Central memory CD8-positive, alpha-beta T cell (primary cell): Measurements from ENCODE around the gene DIPK1A.
"Not testable (repeated sequence)": the region's sequence is repeated elsewhere in the genome, so short reads cannot be mapped to it uniquely, and the experiment has no call there.

Source experiments
- ATAC-seq: fragments of 150-1000 bp; cut with Tn5 transposase; replicated peaks from 2 replicates; pipeline ENCODE4 v1.10.0; 2022; ENCODE audit warnings: mild to moderate bottlenecking, moderate FRiP score, moderate number of reproducible peaks; ENCODE audit not compliant: poor library complexity, severe bottlenecking; ENCODE audit errors: extremely low read depth
- DNase-seq, 2 donors: peaks; one replicate each; pipeline ENCODE4 v3.0.0; 2021; ENCODE audit warnings: low spot score in 2 of 2
- H3K27ac Mint-ChIP-seq: one replicate; pipeline ENCODE4 v1.8.0; 2022; ENCODE audit warnings: low read depth, mild to moderate bottlenecking, moderate library complexity, mixed read lengths
- H3K27me3 Mint-ChIP-seq: one replicate; pipeline ENCODE4 v1.8.0; 2022; ENCODE audit warnings: mixed read lengths
- H3K36me3 Mint-ChIP-seq: one replicate; pipeline ENCODE4 v1.8.0; 2022; ENCODE audit warnings: mild to moderate bottlenecking, moderate library complexity, mixed read lengths; ENCODE audit not compliant: insufficient read depth
- H3K4me1 Mint-ChIP-seq: one replicate; pipeline ENCODE4 v1.8.0; 2022; ENCODE audit warnings: mixed read lengths
- H3K4me3 Mint-ChIP-seq: one replicate; pipeline ENCODE4 v1.8.0; 2022; ENCODE audit warnings: mild to moderate bottlenecking, moderate library complexity, mixed read lengths
- H3K9me3 Mint-ChIP-seq: one replicate; pipeline ENCODE4 v1.8.0; 2022; ENCODE audit warnings: mixed read lengths

The DIPK1A gene

DNA sequence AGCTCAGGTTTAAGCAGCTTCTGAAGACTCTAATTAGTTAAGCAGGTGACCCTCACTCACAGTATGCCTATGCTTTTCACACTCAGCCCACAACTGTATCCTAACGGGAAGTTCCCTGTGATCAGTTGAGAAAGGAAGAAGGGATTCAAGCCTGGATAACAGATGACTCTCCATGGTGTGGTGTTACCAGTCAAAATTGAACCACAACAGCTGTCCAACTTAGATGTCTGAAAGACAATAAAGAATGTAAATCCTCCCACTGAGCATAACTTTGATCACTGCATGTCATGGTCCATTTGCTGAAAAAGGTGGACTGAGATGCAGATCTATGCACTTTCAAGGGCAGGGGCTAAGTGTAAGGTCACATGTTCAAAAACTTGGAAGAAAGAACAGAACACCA, 32.3 kb upstream of the DIPK1A start:
- no peak for DNase-seq
- Mint-ChIP-seq H3K4me3 (no peak overlapping the region), H3K4me1 (peaks cover 35% of the 10 kb centered on the region), H3K36me3 (peaks cover 2% of the 10 kb centered on the region), H3K9me3 (no peaks in the 10 kb centered on the region), H3K27ac (no peak overlapping the region), H3K27me3 (no peaks in the 10 kb centered on the region)
- ATAC-seq, result no peak

DNA sequence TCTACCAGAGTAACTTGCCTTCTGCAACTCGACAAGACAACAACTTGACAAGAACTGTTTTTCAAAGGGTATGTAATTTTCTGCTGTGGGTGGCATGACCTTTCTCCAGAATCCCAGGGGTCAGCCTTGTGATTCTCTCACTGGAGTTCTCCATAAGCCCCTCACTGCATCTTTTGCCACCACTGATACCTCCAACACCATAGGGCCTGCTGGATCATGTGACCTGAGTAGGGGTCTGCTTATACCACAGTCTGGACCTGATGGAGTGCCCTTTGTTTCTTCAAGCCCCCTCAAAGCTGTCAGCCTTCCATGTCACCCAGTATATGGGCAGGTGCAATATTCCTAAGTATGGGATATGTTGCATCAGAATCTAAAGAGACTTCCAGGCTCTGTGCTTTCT, 31.6 kb upstream of the DIPK1A start:
- peaks cover 35% of the 10 kb centered on the region for H3K4me1 Mint-ChIP-seq
- DNase-seq (no peak), ATAC-seq (no peak)
- H3K27me3 Mint-ChIP-seq, result no peaks in the 10 kb centered on the region
- H3K4me3 Mint-ChIP-seq, result no peak overlapping the region
- H3K9me3 Mint-ChIP-seq, result no peaks in the 10 kb centered on the region
- peaks cover 2% of the 10 kb centered on the region for H3K36me3 Mint-ChIP-seq
- no peak overlapping the region for H3K27ac Mint-ChIP-seq

DNA sequence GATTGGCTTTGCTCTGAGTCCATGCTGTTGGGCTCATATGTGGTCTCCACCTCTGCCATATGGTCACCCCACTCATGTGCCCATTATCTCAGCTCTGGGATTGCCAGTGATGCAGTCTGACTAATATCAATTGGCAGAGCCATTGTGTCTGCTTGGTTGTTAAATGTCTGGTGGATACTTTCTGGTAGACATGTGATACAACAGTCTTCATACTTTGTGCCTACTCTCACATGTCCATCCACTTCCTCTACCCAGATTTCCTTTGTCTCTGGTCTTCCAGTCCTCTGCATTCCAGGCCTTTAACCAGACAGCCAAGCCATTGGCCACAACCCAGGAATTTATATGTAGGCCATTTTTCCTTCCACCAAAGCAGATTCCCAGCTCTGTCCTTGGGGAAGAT, 30.8 kb upstream of the DIPK1A start:
- Mint-ChIP-seq H3K36me3 (peaks cover 2% of the 10 kb centered on the region), H3K4me1 (peaks cover 35% of the 10 kb centered on the region), H3K27me3 (no peaks in the 10 kb centered on the region), H3K9me3 (no peaks in the 10 kb centered on the region), H3K27ac (no peak overlapping the region), H3K4me3 (peak overlapping the region; percentile 29)
- no peak for ATAC-seq
- no peak for DNase-seq

DNA sequence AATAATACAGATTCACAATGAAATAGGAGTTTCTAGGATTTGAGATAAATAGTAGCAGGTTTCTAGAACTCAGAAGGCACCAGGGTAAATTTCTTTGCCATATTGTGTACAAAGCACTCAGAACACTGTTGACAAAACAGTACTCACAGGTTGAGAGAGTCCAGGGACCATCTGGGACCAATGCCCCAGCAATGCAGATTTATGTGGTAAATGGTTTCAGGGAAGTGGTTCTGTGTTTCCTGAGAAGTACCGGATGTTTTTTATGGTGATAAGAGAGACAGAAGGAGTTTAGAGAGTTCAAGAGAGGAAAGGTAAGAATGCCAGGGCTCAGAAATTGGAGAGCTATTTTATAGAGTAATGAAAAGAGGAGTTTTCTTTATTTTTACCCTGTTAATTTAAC, 29.6 kb upstream of the DIPK1A start:
- peaks cover 35% of the 10 kb centered on the region for H3K4me1 Mint-ChIP-seq
- ATAC-seq, result peak; percentile 74
- peak overlapping the region; percentile 33 for H3K4me3 Mint-ChIP-seq

DNA sequence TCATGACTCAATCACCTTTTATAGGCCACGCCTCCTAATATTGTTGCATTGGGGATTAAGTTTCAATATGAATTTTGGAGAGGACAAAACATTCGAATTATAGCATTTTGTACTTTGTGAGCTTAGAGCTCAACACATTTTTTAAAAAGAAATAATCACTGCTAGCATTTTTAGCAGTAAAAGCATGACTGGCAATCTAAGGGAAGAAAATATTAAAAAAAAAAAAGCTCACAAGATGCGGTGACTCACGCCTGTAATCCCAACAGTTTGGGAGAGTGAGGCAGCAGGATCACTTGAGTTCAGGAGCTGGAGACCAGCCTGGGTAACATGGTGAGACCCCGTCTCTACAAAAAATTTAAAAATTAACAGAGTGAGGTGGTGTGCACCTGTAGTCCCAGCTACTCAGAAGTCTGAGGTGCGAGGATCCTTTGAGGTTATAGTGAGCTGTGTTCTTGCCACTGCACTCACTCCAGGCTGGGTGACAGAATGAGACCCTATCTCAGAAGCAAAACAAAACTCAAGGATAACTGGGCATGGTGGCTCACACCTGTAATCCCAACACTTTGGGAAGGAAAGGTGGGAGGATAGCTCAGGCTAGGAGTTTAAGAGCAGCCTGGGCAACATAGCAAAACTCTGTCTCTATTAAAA, 28.8 kb upstream of the DIPK1A start:
- no peaks in the 10 kb centered on the region for H3K9me3 Mint-ChIP-seq
- no peaks in the 10 kb centered on the region for H3K27me3 Mint-ChIP-seq
- ATAC-seq (no peak), DNase-seq (no peak)
- H3K4me1 Mint-ChIP-seq, result peaks cover 35% of the 10 kb centered on the region
- peak overlapping the region; percentile 86 for H3K27ac Mint-ChIP-seq
- H3K36me3 Mint-ChIP-seq, result peaks cover 2% of the 10 kb centered on the region
- H3K4me3 Mint-ChIP-seq, result no peak overlapping the region

More for the DNA sequence above, 29.6 kb upstream of the DIPK1A start:
- DNase-seq, result no peak
- no peaks in the 10 kb centered on the region for H3K9me3 Mint-ChIP-seq
- H3K36me3 Mint-ChIP-seq, result peaks cover 2% of the 10 kb centered on the region
- H3K27ac Mint-ChIP-seq, result peak overlapping the region; percentile 86
- no peaks in the 10 kb centered on the region for H3K27me3 Mint-ChIP-seq

DNA sequence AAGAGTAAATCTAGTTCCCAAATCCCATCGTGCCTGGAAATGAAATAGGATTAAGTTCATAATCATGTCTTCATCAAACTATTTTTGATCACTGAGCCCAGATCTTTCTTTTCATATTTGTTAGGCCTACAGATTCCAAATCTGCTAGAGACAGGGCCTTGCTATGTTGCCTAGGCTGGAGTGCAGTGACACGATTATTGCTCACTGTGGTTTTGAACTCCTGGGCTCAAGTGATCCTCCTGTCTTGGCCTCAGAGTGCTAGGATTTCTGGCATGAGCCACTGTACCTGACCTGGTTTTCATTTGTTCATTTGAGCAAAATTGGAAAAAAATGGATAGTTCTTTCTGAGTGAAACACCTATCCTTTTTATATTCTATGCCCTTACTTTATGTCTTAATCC, 28.0 kb upstream of the DIPK1A start:
- peaks cover 35% of the 10 kb centered on the region for H3K4me1 Mint-ChIP-seq
- no peaks in the 10 kb centered on the region for H3K9me3 Mint-ChIP-seq
- DNase-seq (no peak), ATAC-seq (no peak)
- H3K4me3 Mint-ChIP-seq, result no peak overlapping the region
- H3K36me3 Mint-ChIP-seq, result peaks cover 2% of the 10 kb centered on the region
- H3K27ac Mint-ChIP-seq, result no peak overlapping the region
- no peaks in the 10 kb centered on the region for H3K27me3 Mint-ChIP-seq

DNA sequence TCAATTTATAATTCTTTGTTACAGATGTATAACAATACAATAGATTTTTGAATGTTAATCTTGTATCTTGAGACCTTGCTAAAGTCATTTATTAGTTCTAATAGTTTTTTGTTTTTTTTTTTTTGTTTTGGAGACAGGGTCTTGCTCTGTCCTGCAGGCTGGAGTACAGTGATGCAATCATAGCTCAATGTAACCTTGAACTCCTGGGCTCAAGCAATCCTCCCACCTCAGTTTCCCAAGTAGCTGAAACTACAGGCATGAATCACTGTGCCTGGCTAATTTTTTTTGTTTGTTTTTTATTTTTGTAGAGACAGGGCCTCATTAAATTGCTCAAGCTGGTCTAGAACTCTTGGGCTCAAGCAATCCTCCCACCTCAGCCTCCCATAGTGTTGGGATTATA, 26.2 kb upstream of the DIPK1A start:
- ATAC-seq (no peak), DNase-seq (no peak)
- Mint-ChIP-seq H3K9me3 (no peaks in the 10 kb centered on the region), H3K27me3 (no peaks in the 10 kb centered on the region), H3K4me3 (no peak overlapping the region), H3K27ac (no peak overlapping the region), H3K4me1 (peaks cover 28% of the 10 kb centered on the region), H3K36me3 (peaks cover 2% of the 10 kb centered on the region)

DNA sequence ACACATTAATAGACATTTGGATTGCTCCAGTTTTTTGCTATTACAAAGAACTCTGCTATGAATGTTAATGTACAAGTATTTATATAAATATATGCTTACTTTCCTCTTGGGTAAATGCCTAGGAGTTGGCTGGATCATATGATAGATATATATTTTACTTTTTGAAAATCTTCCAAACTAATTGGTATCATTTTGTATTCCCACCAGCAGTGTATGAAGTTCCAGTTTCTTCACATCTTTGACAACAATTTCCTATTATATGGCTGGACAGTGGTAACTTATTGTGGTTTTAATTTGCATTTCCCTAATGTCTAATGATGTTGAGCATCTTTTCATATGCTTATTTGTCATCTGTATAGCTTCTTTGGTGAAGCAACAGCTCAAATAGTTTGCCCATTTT, 23.8 kb upstream of the DIPK1A start:
- no peak overlapping the region for H3K27ac Mint-ChIP-seq
- H3K27me3 Mint-ChIP-seq, result no peaks in the 10 kb centered on the region
- H3K36me3 Mint-ChIP-seq, result peaks cover 9% of the 10 kb centered on the region

DNA sequence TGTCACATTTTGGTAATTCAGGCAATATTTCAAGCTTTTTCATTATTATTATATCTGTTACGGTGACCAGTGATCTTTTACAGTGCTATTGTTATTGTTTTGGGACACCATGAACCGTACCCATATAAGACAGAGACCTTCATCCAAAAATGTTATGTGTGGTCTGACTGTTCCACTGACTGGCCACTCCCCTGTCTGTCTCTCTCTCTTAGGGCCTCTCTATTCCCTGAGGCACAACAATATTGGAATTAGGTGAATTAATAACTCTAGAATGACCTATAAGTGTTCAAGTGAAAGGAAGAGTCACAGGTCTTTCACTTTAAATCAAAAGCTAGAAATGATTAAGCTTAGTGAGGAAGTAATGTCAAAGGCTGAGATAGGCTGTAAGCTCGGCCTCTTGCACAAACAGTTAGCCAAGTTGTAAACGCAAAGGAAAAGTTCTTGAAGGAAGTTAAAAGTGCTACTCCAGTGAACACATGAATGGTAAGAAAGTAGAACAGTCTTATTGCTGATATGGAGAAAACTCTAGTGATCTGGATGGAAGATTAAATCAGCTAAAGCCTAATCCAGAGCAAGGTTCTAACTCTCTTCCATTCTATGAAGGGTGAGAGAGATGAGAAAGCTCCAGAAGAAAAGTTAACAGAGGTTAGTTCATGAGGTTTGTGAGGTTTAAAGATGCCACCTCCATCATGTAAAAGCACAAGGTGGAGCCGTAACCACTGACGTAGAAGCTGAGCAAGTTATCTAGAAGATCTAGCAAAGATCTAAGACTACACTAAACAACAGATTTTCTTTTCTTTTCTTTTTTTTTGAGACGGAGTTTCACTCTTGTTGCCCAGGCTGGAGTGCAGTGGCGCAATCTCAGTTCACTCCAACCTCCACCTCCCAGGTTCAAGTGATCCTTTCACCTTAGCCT, 19.7 kb upstream of the DIPK1A start:
- H3K27me3 Mint-ChIP-seq, result no peaks in the 10 kb centered on the region
- peak overlapping the region; percentile 42 for H3K4me3 Mint-ChIP-seq
- H3K4me1 Mint-ChIP-seq, result peaks cover 19% of the 10 kb centered on the region
- peak; percentile 96 for ATAC-seq
- peaks cover 9% of the 10 kb centered on the region for H3K36me3 Mint-ChIP-seq
- H3K27ac Mint-ChIP-seq, result peak overlapping the region; percentile 94
- no peaks in the 10 kb centered on the region for H3K9me3 Mint-ChIP-seq
- DNase-seq, result peak; percentile 19 to 62

More for the DNA sequence above, 23.8 kb upstream of the DIPK1A start:
- H3K4me3 Mint-ChIP-seq, result no peak overlapping the region
- no peak for DNase-seq
- ATAC-seq, result no peak
- H3K9me3 Mint-ChIP-seq, result no peaks in the 10 kb centered on the region
- H3K4me1 Mint-ChIP-seq, result peaks cover 21% of the 10 kb centered on the region

DNA sequence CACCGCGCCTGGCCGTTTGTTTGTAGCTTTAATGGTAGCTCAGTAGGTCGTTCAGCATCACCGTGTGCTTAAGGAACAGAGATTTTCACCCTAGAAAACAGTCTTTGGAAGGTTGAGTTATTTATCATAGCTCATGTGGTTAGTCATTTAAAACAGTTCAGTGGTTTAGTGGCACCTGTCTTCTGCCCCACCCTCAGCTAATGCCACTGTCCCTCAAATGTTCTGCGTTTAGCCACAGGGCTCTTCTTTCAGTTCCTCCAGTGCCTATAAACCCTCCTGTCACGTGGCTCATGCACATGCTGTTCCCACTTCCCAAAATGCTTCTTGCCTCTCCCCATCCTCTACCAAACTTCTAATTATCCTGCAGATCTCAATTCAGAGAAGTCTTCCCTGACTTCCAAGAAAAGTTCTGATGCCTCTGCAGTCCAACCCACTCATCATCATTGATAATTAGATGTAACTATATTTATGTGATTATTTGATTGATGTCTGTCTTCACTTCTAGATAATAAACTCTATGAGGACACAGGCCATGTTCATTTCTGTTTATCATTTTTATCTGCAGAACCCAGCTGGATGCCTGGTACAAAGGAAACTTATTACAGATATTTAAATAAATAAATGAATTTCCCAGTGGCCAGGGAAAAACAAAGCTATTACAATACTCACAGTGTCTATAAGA, 14.4 kb upstream of the DIPK1A start:
- no peak for ATAC-seq
- Mint-ChIP-seq H3K27me3 (no peaks in the 10 kb centered on the region), H3K9me3 (no peaks in the 10 kb centered on the region), H3K27ac (no peak overlapping the region), H3K4me3 (no peak overlapping the region), H3K36me3 (peaks cover 3% of the 10 kb centered on the region), H3K4me1 (peaks cover 34% of the 10 kb centered on the region)
- DNase-seq, result no peak

DNA sequence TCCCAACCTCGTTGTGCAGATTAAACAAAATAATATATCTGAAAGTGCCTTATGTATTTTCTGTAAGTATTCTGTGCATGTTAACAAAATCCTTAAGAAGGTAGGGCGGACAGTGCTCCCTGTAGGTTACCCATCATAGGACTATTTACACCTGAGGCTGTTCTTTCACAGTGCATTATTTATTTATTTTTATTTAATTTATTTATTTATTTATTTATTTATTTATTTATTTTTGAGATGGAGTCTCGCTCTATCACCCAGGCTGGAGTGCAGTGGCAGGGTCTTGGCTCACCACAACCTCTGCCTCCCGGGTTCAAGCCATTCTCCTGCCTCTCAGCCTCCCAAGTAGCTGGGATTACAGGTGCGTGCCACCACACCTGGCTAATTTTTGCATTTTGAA, 12.8 kb upstream of the DIPK1A start:
- not testable (repeated sequence) for DNase-seq, H3K4me3 Mint-ChIP-seq, H3K36me3 Mint-ChIP-seq, H3K27ac Mint-ChIP-seq, H3K9me3 Mint-ChIP-seq, H3K27me3 Mint-ChIP-seq, ATAC-seq
- peaks cover 25% of the 10 kb centered on the region for H3K4me1 Mint-ChIP-seq

DNA sequence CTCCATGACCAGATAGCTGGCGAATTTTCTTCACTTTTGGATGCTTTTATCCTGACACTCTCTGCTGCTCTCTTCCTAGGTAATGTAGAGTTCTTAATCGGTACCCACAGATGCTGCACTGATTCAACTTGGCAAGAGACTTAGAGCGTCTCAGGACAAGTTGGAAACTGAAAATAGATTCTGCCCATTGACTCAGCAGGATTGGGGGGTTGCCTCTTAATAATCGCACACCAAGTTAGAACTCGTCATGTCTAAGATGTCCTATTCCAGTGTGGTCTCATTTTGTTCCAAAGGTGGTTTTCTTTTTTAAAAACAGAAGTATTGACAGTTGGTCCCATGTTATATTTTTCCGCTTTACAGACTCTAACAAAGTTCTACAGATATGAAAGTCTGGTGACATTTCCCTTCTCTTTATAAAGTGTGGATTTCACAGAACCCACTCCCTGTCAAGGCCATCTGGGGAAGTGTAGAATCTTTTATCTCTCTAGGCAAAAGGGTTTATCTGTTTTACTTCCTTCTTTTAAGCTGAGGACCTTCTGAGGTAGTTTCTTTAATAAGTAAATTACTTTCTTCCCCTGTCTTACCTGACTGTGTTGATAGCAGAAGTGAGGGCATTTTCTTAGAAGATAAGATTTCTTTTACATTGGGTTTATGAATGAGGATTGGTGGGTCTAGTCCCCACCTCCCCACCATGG, 12.1 kb upstream of the DIPK1A start:
- Mint-ChIP-seq H3K4me3 (no peak overlapping the region), H3K9me3 (no peaks in the 10 kb centered on the region), H3K36me3 (peaks cover 2% of the 10 kb centered on the region), H3K4me1 (peaks cover 29% of the 10 kb centered on the region), H3K27me3 (no peaks in the 10 kb centered on the region), H3K27ac (no peak overlapping the region)
- no peak for DNase-seq
- ATAC-seq, result no peak
